Gastrocnemius medialis (tissue), 4 donors: ENCODE results near the gene EID2. TPM values are rescaled to one million over a fixed set of nuclear protein-coding genes. Genes with fewer than 3 reads are reported as not detected.

Source experiments
- ATAC-seq, 2 donors: fragments of 150-250 bp; one replicate each; pipeline ENCODE4 v1.9.1; 2016
- DNase-seq, 2 donors: peaks; one replicate each; pipeline ENCODE4 v3.0.0-alpha.2; 2019
- H3K27ac ChIP-seq, 4 donors: fragments of 200-600 bp; sonication (generic); 1 replicate in 1 of 4; 2 replicates in 3 of 4; pipeline ENCODE4 v1.5.1; 2016 to 2018; ENCODE audit warnings: mild to moderate bottlenecking in 2 of 4, moderate library complexity in 1 of 4
- H3K27me3 ChIP-seq, 3 donors: fragments of 200-600 bp; sonication (generic) in 2 of 3; 1 replicate in 1 of 3; 2 replicates in 2 of 3; pipeline versions ENCODE4 v1.5.1 to v1.6.0; 2016 to 2019; ENCODE audit warnings: mild to moderate bottlenecking in 1 of 3, moderate library complexity in 1 of 3
- H3K36me3 ChIP-seq, 2 donors: fragments of 200-600 bp; sonication (generic) in 1 of 2; one replicate each; pipeline ENCODE4 v1.5.1; 2017 to 2018
- H3K4me1 ChIP-seq, 2 donors: fragments of 200-600 bp; sonication (generic) in 1 of 2; one replicate each; pipeline ENCODE4 v1.5.1; 2016 to 2017; ENCODE audit warnings: mild to moderate bottlenecking in 2 of 2
- H3K4me3 ChIP-seq, 4 donors: fragments of 200-600 bp; sonication (generic) in 3 of 4; 1 replicate in 1 of 4; 2 replicates in 3 of 4; pipeline ENCODE4 v1.5.1; 2016 to 2019; ENCODE audit warnings: mild to moderate bottlenecking in 2 of 4
- H3K9me3 ChIP-seq, 3 donors: fragments of 200-600 bp; sonication (generic) in 2 of 3; 1 replicate in 1 of 3; 2 replicates in 2 of 3; pipeline ENCODE4 v1.5.1; 2016 to 2019
- POLR2A ChIP-seq, 2 donors: fragments of 450-650 bp; IDR thresholded peaks; one replicate each; pipeline ENCODE4 v1.6.1; 2017; ENCODE audit warnings: antibody characterized with exemption in 2 of 2, mild to moderate bottlenecking in 2 of 2, moderate library complexity in 2 of 2
- in situ Hi-C, 4 donors: fragments of 200-750 bp; cut with MboI; loops; one replicate each; pipeline versions ENCODE4 v1.15.0 to v1.8.0; 2017; ENCODE audit warnings: low sequenced_read_pairs in 4 of 4
- intact Hi-C: fragments of 100-400 bp; cut with DNase I; formaldehyde crosslinking; loops from one replicate; pipeline ENCODE4 v1.15.1; 2023; ENCODE audit warnings: low total_unique reads
- total RNA-seq, 4 donors: library from RNA; depleted of rRNA; stranded (reverse); fragments of >200 nt; gene quantifications; one replicate each; pipeline versions ENCODE4 v1.1.0 to v1.2.3, GENCODE V29; 2016
- TF ChIP-seq, protein P1 (sequence below), 5 experiments: fragments of 450-650 bp in 3 of 5; fragments of 200-600 bp in 2 of 5; sonication (generic) in 2 of 5; IDR thresholded peaks in 4 of 5; conservative IDR thresholded peaks in 1 of 5; 1 replicate in 4 of 5; 2 replicates in 1 of 5; pipeline ENCODE4 v1.5.1; 2016 to 2019; ENCODE audit warnings: antibody characterized with exemption in 5 of 5, mild to moderate bottlenecking in 3 of 5, moderate library complexity in 3 of 5

Gene EID2
- total RNA-seq, 4 donors from 2014 or later = 7.8 to 12.7 (median 9.4) TPM

DNA sequence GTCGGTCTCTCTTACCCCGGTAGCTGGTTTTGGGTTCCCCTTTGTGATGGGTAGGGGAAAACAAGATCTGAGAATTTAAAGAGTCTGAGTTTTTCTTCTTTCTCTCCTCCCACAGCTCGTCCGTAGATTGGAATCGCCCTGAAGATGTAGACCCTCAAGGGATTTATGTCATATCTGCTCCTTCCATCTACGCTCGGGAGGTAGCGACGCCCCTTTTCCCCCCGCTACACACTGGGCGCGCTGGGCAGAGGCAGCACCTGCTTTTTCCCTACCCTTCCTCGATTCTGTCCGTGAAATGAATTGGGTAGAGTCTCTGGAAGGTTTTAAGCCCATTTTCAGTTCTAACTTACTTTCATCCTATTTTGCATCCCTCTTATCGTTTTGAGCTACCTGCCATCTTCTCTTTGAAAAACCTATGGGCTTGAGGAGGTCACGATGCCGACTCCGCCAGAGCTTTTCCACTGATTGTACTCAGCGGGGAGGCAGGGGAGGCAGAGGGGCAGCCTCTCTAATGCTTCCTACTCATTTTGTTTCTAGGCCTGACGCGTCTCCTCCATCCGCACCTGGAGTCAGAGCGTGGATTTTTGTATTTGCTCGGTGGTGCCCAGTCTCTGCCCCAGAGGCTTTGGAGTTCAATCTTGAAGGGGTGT lies 32.1 kb downstream of the EID2 start:
- H3K27me3 ChIP-seq = peaks cover 59 to 84% (median 62%) of the 10 kb centered on the region in 3 donors
- DNase-seq (no peak), ATAC-seq (no peak)
- TF ChIP-seq POLR2A (IDR thresholded peaks at IDR 0.05) = no peak
- TF ChIP-seq, protein P1, sequence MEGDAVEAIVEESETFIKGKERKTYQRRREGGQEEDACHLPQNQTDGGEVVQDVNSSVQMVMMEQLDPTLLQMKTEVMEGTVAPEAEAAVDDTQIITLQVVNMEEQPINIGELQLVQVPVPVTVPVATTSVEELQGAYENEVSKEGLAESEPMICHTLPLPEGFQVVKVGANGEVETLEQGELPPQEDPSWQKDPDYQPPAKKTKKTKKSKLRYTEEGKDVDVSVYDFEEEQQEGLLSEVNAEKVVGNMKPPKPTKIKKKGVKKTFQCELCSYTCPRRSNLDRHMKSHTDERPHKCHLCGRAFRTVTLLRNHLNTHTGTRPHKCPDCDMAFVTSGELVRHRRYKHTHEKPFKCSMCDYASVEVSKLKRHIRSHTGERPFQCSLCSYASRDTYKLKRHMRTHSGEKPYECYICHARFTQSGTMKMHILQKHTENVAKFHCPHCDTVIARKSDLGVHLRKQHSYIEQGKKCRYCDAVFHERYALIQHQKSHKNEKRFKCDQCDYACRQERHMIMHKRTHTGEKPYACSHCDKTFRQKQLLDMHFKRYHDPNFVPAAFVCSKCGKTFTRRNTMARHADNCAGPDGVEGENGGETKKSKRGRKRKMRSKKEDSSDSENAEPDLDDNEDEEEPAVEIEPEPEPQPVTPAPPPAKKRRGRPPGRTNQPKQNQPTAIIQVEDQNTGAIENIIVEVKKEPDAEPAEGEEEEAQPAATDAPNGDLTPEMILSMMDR (IDR thresholded peaks at IDR 0.05 in 4 of 5, conservative IDR thresholded peaks at IDR 0.05 in 1 of 5) = no peak
- no peaks in the 10 kb centered on the region for H3K4me1 ChIP-seq
- no peak overlapping the region for H3K27ac ChIP-seq
- no peaks in the 10 kb centered on the region for H3K36me3 ChIP-seq
- no peak overlapping the region for H3K4me3 ChIP-seq
- in situ Hi-C loops = no loop called here
- intact Hi-C loops = no loop called here
- H3K9me3 ChIP-seq = no peaks in the 10 kb centered on the region

DNA sequence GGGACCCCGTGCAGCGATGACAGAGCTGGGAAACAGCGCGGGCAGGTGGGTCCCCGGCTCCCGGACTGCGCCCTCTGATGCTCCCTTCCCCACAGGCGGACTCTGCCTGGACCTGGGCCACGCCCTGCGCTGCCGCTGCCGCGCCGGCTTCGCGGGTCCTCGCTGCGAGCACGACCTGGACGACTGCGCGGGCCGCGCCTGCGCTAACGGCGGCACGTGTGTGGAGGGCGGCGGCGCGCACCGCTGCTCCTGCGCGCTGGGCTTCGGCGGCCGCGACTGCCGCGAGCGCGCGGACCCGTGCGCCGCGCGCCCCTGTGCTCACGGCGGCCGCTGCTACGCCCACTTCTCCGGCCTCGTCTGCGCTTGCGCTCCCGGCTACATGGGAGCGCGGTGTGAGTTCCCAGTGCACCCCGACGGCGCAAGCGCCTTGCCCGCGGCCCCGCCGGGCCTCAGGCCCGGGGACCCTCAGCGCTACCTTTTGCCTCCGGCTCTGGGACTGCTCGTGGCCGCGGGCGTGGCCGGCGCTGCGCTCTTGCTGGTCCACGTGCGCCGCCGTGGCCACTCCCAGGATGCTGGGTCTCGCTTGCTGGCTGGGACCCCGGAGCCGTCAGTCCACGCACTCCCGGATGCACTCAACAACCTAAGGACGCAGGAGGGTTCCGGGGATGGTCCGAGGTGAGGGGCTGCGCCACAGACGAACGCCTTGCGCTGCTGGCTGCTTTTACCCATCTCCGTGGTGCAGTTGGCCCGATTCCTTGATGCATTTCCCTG lies 32.8 kb downstream of the EID2 start:
- Histone ChIP-seq H3K27ac (no peak overlapping the region), H3K9me3 (no peaks in the 10 kb centered on the region), H3K4me3 (peak overlapping the region in 3 of 4 donors; percentile 7 to 33 (median 19)), H3K27me3 (peaks cover 55 to 83% (median 68%) of the 10 kb centered on the region in 3 donors), H3K36me3 (no peaks in the 10 kb centered on the region), H3K4me1 (no peaks in the 10 kb centered on the region)
- ATAC-seq = no peak
- DNase-seq = no peak
- intact Hi-C loops (no loop called here), in situ Hi-C loops (no loop called here)
- TF ChIP-seq, protein P1 (IDR thresholded peaks at IDR 0.05 in 4 of 5, conservative IDR thresholded peaks at IDR 0.05 in 1 of 5) = no peak
- no peak for TF ChIP-seq POLR2A (IDR thresholded peaks at IDR 0.05)

DNA sequence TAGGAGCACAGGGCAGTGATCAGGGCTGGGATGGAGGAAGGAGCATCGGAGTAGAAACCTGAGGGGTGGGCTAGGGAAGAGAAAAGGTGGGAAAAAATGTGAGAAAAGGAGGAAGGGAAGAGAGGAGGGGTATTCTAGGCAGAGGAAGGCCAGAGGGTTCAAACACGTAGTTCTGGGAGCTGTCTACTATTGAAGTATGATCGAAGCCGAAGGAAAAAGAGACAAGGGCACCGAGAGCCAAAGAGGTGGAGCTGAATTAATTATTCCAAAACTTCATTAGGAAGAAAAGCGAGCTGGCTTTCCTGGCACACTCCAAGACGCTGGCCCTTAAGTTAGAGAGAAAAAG lies 33.4 kb downstream of the EID2 start:
- no peaks in the 10 kb centered on the region for H3K9me3 ChIP-seq
- no peak for TF ChIP-seq POLR2A (IDR thresholded peaks at IDR 0.05)
- TF ChIP-seq, protein P1 (IDR thresholded peaks at IDR 0.05 in 4 of 5, conservative IDR thresholded peaks at IDR 0.05 in 1 of 5) = no peak

DNA sequence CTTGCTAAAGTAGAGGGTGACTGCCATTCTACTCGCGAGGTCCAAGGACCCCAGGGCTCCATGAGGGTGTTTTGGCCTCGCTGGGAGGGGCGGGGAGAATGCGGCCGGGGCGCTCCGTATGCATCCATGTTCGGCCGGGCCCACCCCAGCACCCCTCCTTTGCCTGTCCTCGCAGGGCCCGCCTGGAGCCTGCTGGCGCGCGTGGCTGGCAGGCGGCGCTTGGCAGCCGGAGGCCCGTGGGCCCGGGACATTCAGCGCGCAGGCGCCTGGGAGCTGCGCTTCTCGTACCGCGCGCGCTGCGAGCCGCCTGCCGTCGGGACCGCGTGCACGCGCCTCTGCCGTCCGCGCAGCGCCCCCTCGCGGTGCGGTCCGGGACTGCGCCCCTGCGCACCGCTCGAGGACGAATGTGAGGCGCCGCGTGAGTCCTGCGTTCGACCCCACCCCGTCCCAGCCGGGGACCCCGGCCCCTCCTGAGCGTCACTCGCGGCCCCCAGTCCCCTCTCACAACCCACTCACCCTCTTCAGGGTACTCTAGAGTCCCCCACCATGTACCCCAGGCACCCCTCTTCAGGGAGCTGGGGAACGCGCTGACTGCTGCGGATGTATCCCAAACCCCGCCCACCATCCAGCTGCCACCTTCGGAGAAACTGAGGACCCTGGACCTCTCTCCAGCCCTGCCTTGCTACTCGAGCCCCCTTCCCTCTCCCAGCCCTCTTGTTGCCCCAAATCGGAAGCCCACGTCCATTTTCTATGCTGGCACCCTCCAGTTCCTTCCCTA lies 37.1 kb downstream of the EID2 start:
- no peaks in the 10 kb centered on the region for H3K4me1 ChIP-seq
- ATAC-seq = no peak
- H3K4me3 ChIP-seq = no peak overlapping the region
- TF ChIP-seq, protein P1 (IDR thresholded peaks at IDR 0.05 in 4 of 5, conservative IDR thresholded peaks at IDR 0.05 in 1 of 5) = peak; percentile 27 to 83 (median 65)
- TF ChIP-seq POLR2A (IDR thresholded peaks at IDR 0.05) = no peak
- in situ Hi-C loops = no loop called here
- H3K27me3 ChIP-seq = peaks cover 69 to 92% (median 89%) of the 10 kb centered on the region in 3 donors
- no peak for DNase-seq
- H3K9me3 ChIP-seq = no peaks in the 10 kb centered on the region
- intact Hi-C loops = no loop called here
- H3K27ac ChIP-seq = no peak overlapping the region
- no peaks in the 10 kb centered on the region for H3K36me3 ChIP-seq

More for the DNA sequence above, 33.4 kb downstream of the EID2 start:
- DNase-seq (no peak), ATAC-seq (no peak)
- Histone ChIP-seq H3K36me3 (no peaks in the 10 kb centered on the region), H3K4me1 (no peaks in the 10 kb centered on the region), H3K27me3 (peaks cover 54 to 83% (median 70%) of the 10 kb centered on the region in 3 donors), H3K27ac (no peak overlapping the region), H3K4me3 (no peak overlapping the region)
- intact Hi-C loops = no loop called here
- in situ Hi-C loops = no loop called here
